ENCODE data around the gene SYT15.
"Not testable (repeated sequence)": the region's sequence is repeated elsewhere in the genome, so short reads cannot be mapped to it uniquely, and the experiment has no call there.

DNA sequence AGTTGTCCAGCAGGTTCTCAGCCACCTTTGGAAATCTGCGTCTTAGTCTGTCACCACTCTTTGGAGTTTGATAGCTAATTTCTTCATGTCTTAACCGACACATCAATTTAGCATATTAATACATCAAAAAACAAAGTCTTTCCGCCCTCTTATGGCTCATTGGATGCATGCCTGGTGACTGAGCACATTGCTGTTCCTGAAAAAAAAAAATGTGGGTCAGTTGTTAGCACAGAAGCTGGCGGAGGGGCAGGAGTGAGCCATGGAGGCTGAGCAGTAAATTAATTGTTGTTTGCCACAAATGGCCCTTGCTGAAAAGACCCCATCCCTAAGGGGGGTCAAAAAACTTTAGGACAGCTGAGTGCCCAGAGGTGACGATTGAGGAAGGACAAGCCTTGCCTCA is 5.6 kb upstream of the SYT15 start:
- TF ChIP-seq, protein P1, sequence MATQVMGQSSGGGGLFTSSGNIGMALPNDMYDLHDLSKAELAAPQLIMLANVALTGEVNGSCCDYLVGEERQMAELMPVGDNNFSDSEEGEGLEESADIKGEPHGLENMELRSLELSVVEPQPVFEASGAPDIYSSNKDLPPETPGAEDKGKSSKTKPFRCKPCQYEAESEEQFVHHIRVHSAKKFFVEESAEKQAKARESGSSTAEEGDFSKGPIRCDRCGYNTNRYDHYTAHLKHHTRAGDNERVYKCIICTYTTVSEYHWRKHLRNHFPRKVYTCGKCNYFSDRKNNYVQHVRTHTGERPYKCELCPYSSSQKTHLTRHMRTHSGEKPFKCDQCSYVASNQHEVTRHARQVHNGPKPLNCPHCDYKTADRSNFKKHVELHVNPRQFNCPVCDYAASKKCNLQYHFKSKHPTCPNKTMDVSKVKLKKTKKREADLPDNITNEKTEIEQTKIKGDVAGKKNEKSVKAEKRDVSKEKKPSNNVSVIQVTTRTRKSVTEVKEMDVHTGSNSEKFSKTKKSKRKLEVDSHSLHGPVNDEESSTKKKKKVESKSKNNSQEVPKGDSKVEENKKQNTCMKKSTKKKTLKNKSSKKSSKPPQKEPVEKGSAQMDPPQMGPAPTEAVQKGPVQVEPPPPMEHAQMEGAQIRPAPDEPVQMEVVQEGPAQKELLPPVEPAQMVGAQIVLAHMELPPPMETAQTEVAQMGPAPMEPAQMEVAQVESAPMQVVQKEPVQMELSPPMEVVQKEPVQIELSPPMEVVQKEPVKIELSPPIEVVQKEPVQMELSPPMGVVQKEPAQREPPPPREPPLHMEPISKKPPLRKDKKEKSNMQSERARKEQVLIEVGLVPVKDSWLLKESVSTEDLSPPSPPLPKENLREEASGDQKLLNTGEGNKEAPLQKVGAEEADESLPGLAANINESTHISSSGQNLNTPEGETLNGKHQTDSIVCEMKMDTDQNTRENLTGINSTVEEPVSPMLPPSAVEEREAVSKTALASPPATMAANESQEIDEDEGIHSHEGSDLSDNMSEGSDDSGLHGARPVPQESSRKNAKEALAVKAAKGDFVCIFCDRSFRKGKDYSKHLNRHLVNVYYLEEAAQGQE (IDR thresholded peaks at IDR 0.05; ENCODE audit: low read depth): not testable (repeated sequence)
- TF ChIP-seq, protein P2, sequence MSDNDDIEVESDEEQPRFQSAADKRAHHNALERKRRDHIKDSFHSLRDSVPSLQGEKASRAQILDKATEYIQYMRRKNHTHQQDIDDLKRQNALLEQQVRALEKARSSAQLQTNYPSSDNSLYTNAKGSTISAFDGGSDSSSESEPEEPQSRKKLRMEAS (IDR thresholded peaks at IDR 0.05): not testable (repeated sequence)
- TF ChIP-seq POLR2A (IDR thresholded peaks at IDR 0.05; ENCODE audit: borderline replicate concordance, extremely low read depth, insufficient read depth, insufficient read length): not testable (repeated sequence)

All from HCT116 (cell line).